Bronchial epithelial cell (primary cell): Measurements from ENCODE around the gene CLEC10A. TPM values are rescaled to one million over a fixed set of nuclear protein-coding genes. Genes with fewer than 3 reads are reported as not detected.

Experiments
- DNase-seq: peaks from one replicate; pipeline ENCODE4 v3.0.0-alpha.2; 2010; ENCODE audit warnings: low read depth
- FAIRE-seq: peaks from 2 replicates; lab custom pipeline; 2011; peaks lifted over from hg19 to GRCh38; lab: Jason Lieb, UNC
- H3K27me3 ChIP-seq: 2 replicates; pipeline ENCODE4 v1.5.1; 2011; ENCODE audit warnings: low read length; ENCODE audit not compliant: control insufficient read depth, insufficient read depth
- H3K36me3 ChIP-seq: 2 replicates; pipeline ENCODE4 v1.5.1; 2011; ENCODE audit warnings: low read length; ENCODE audit not compliant: control insufficient read depth, insufficient read depth
- H3K4me3 ChIP-seq: 2 replicates; pipeline ENCODE4 v1.5.1; 2011; ENCODE audit warnings: mild to moderate bottlenecking, low read depth, low read length, control low read depth
- total RNA-seq: library from RNA; depleted of rRNA; stranded (reverse); fragments of >200 nt; gene quantifications from 2 replicates; pipeline ENCODE4 v1.2.1, GENCODE V29; 2014
- TF ChIP-seq, protein P1 (sequence below): IDR thresholded peaks from 2 replicates; pipeline ENCODE4 v1.5.1; 2011; ENCODE audit warnings: mild to moderate bottlenecking, moderate library complexity, low read length, control low read depth, inconsistent platforms; ENCODE audit not compliant: insufficient read depth, severe bottlenecking

The CLEC10A gene
- total RNA-seq, 1 donor from 2014 or later = not detected

DNA sequence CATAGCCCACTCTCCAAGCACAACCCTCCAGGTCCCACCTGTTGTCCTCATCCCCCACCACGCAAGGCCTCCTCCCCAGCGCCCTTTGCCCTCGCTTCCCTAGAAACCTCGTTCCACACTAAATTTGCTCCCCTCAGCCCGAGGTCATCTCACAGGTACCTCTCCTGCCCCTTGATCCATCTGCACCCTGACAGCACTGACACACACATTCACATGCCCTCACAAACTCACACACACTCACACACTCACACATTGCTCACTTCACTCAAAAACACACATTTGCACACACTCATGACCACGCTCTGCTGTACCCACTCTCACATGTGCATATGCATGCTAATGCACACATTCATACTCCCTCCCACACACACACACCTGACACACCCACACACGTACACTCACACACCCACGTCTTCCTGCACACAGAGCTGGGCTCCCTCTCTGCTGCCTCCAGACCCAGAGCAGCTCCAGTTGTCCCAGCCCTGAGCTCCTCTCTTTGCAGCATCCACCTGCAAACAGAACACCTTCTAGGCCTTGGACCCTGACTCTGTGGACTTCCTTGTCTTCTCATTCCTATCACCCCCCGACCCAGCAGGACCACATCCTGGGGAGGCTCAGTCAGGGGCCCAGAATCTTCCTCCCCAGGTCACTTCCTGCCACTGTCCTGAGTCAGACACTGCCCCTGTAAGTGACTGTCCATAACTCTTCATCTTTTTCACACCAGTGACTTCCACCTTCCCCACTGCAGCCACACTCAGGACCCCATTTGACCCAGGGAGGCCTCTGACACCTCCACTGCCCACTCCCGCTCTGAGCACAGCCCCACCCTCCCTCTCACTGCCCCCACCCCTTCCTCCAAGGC, 29.6 kb upstream of the CLEC10A start:
- no peaks in the 10 kb centered on the region for H3K36me3 ChIP-seq
- peak; percentile 98 for FAIRE-seq
- DNase-seq = no peak
- H3K27me3 ChIP-seq = no peaks in the 10 kb centered on the region
- no peak overlapping the region for H3K4me3 ChIP-seq
- TF ChIP-seq, protein P1, sequence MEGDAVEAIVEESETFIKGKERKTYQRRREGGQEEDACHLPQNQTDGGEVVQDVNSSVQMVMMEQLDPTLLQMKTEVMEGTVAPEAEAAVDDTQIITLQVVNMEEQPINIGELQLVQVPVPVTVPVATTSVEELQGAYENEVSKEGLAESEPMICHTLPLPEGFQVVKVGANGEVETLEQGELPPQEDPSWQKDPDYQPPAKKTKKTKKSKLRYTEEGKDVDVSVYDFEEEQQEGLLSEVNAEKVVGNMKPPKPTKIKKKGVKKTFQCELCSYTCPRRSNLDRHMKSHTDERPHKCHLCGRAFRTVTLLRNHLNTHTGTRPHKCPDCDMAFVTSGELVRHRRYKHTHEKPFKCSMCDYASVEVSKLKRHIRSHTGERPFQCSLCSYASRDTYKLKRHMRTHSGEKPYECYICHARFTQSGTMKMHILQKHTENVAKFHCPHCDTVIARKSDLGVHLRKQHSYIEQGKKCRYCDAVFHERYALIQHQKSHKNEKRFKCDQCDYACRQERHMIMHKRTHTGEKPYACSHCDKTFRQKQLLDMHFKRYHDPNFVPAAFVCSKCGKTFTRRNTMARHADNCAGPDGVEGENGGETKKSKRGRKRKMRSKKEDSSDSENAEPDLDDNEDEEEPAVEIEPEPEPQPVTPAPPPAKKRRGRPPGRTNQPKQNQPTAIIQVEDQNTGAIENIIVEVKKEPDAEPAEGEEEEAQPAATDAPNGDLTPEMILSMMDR = no peak

DNA sequence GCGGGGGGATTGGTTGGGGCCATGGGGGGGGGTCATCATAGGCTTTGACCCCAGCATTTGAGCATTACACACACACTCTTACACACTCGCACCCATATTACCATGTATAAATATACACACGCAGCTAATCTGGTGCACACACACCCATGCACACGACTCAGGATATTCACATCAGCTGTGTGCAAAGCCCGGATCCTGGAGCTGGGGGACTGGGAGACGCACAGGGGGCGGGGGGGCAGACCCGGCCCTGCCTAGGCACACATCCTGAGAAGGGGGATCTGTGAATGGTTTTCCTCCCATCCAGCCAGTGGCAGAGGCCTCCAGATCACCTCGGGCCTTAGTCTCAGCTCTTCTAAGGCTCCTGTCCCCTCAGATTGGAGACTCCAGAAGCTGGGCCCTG, 28.9 kb upstream of the CLEC10A start:
- Histone ChIP-seq H3K36me3 (no peaks in the 10 kb centered on the region), H3K27me3 (no peaks in the 10 kb centered on the region), H3K4me3 (no peak overlapping the region)
- FAIRE-seq (no peak), DNase-seq (no peak)
- TF ChIP-seq, protein P1 = no peak

DNA sequence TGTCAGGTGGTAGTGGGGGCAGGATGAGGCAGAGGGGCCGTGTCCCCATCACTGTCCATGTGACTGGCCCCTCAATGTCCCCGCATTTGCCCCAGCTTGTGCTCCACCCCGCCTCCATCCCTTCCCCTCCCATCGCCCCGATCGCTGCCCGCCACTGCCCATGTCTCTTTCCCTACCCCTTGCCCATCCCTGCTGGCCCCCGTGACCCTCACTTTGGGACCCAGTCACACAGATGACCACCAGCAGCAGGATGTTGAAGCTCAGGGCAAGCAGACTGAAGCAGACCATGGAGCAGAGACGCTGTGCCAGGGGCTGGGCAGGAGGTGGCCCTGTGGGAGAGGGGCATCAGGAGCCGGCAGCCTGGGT, 28.5 kb upstream of the CLEC10A start:
- Histone ChIP-seq H3K36me3 (no peaks in the 10 kb centered on the region), H3K4me3 (no peak overlapping the region), H3K27me3 (no peaks in the 10 kb centered on the region)
- no peak for DNase-seq
- TF ChIP-seq, protein P1 = no peak
- no peak for FAIRE-seq

DNA sequence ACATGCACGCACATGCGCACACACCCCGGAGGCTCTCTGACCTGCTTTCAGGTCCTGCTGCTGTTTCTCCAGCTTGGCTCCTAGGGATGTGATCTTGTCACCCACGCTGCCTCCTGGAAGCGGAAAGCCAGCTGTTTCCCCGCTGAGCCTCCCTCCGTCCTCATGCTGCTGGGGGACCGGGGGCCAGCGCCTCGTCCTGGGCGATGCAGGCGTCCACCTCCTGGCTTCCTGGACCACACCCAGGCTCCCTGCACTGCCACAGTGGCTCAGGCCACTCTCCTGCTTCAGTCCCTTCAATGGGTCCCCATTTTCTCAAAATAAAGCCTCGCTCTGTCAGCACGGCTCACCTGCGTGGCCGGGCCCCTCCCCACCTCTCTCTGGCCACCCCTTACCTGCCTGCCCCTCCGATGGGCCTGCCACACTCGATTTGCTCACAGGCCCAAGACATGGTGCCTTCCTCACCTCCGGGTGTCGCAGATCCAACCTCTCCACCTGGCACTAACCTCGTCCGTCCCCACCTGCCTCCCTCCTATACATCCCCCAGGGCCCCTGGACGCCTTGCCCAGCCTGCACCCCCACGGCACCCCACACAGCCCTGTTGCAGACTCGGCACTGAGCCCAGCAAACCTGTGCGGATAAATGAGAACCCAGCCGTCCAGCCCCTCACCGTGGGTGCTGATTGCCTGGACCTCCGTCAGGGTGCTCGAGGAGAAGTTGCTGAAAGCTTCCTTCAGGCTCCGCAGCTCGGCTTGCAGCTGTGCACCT, 27.9 kb upstream of the CLEC10A start:
- TF ChIP-seq, protein P1 = no peak
- Histone ChIP-seq H3K4me3 (no peak overlapping the region), H3K27me3 (no peaks in the 10 kb centered on the region), H3K36me3 (no peaks in the 10 kb centered on the region)
- DNase-seq = no peak
- no peak for FAIRE-seq

DNA sequence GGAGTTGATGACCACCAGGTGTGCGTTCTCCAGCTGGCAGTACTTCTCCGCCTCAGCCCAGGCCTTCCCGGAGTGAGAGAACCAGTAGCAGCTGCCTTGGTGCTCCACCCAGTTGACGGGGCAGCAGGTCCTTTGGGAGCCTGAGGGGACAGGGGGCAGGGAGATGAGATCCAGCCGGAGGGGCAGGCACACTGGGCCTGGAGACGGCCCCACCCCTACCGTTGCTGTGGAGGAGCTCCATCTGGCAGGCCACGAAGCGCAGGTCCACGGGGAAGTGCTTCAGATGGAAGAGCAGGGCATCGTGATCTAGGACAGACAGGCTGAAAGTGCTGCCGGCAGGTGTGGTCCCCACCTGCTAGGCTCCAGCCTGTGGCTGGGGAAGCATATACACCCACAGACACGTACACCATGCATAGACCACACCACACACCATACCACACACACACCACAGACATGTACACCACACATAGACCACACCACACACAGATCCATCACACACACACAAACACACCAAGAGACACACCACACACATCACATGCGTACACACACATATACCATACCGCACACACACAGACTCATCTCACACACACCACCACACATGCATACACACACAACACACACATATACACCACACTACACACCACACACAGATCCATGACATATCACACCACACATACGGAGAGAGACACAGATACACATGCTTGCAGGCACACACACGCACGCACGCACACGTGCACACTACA, 27.1 kb upstream of the CLEC10A start:
- DNase-seq (no peak), FAIRE-seq (peak; percentile 99)
- H3K4me3 ChIP-seq = no peak overlapping the region

More for the DNA sequence above, 27.1 kb upstream of the CLEC10A start:
- Histone ChIP-seq H3K27me3 (no peaks in the 10 kb centered on the region), H3K36me3 (no peaks in the 10 kb centered on the region)
- TF ChIP-seq, protein P1 = no peak
